NB4 (cell line): ENCODE measurements around the gene ZDHHC18.

Experiments used
- POLR2A ChIP-seq: IDR thresholded peaks from 2 replicates; pipeline ENCODE4 v1.6.1; 2011; ENCODE audit warnings: mild to moderate bottlenecking; ENCODE audit not compliant: insufficient read length; ENCODE audit errors: extremely low read depth
- TF ChIP-seq, protein P1 (sequence below): IDR thresholded peaks from one replicate; pipeline ENCODE4 v1.5.1; 2012; ENCODE audit warnings: low read depth, low read length
- TF ChIP-seq, protein P2 (sequence below): IDR thresholded peaks from 2 replicates; pipeline ENCODE4 v1.6.1; 2011; ENCODE audit warnings: low read depth, low read length

DNA sequence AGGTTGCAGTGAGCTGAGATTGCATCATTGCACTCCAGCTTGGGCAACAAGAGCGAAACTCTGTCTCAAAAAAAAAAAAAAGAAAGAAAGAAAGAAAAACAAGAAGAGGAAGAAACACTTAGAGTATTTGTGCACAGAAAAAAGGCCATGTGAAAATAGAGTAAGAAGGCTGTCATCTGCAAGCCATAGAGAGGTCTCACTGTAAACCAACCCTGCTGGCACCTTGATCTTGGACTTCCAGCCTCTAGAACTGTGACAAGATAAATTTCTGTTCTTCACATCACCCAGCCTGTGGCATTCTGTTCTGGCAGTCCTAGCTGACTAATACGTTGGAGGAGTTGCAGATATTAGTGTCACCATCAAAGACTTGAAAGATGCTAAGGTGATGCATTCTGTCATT, 12.1 kb upstream of the ZDHHC18 start:
- TF ChIP-seq, protein P1, sequence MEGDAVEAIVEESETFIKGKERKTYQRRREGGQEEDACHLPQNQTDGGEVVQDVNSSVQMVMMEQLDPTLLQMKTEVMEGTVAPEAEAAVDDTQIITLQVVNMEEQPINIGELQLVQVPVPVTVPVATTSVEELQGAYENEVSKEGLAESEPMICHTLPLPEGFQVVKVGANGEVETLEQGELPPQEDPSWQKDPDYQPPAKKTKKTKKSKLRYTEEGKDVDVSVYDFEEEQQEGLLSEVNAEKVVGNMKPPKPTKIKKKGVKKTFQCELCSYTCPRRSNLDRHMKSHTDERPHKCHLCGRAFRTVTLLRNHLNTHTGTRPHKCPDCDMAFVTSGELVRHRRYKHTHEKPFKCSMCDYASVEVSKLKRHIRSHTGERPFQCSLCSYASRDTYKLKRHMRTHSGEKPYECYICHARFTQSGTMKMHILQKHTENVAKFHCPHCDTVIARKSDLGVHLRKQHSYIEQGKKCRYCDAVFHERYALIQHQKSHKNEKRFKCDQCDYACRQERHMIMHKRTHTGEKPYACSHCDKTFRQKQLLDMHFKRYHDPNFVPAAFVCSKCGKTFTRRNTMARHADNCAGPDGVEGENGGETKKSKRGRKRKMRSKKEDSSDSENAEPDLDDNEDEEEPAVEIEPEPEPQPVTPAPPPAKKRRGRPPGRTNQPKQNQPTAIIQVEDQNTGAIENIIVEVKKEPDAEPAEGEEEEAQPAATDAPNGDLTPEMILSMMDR: no peak
- TF ChIP-seq, protein P2, sequence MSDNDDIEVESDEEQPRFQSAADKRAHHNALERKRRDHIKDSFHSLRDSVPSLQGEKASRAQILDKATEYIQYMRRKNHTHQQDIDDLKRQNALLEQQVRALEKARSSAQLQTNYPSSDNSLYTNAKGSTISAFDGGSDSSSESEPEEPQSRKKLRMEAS: no peak
- TF ChIP-seq POLR2A: no peak
